HG03378 (cell line): ENCODE measurements around the gene AIG1.

Experiments
- ATAC-seq: cut with Tn5 transposase; IDR thresholded peaks from one replicate; pipeline ENCODE4 v1.9.1; 2021; ENCODE audit warnings: mild to moderate bottlenecking, moderate library complexity; ENCODE audit not compliant: unreplicated experiment

Gene AIG1

GRCh38 chr6:143093290-143093689, 32.6 kb downstream of the AIG1 start:
- no peak for ATAC-seq

- ATAC-seq, result no peak
These were observed 35.7 kb downstream of the AIG1 start for GRCh38 chr6:143096403-143096802.

- no peak for ATAC-seq
These were observed 36.6 kb downstream of the AIG1 start for GRCh38 chr6:143097224-143097795.

- peak; percentile 95 for ATAC-seq
These were observed 37.5 kb downstream of the AIG1 start for GRCh38 chr6:143098054-143098671.

- ATAC-seq, result no peak
These were observed 39.0 kb downstream of the AIG1 start for GRCh38 chr6:143099647-143100046.

GRCh38 chr6:143100429-143100828, 39.7 kb downstream of the AIG1 start:
- ATAC-seq, result no peak

GRCh38 chr6:143103916-143104315, 43.2 kb downstream of the AIG1 start:
- no peak for ATAC-seq

- no peak for ATAC-seq
These were observed 46.8 kb downstream of the AIG1 start for GRCh38 chr6:143107440-143107839.

- ATAC-seq, result no peak
These were observed 47.4 kb downstream of the AIG1 start for GRCh38 chr6:143107911-143108761.

GRCh38 chr6:143109196-143109595, 48.5 kb downstream of the AIG1 start:
- ATAC-seq, result no peak

- no peak for ATAC-seq
These were observed 49.9 kb downstream of the AIG1 start for GRCh38 chr6:143110572-143110971.

GRCh38 chr6:143110996-143111395, 50.3 kb downstream of the AIG1 start:
- no peak for ATAC-seq

- ATAC-seq, result no peak
These were observed 50.8 kb downstream of the AIG1 start for GRCh38 chr6:143111443-143111842.

- peak; percentile 69 for ATAC-seq
These were observed 51.5 kb downstream of the AIG1 start for GRCh38 chr6:143112084-143112768.

- no peak for ATAC-seq
These were observed 52.1 kb downstream of the AIG1 start for GRCh38 chr6:143112837-143113236.

GRCh38 chr6:143115728-143116127, 55.0 kb downstream of the AIG1 start:
- ATAC-seq, result no peak

GRCh38 chr6:143117108-143117507, 56.4 kb downstream of the AIG1 start:
- ATAC-seq, result no peak

- ATAC-seq, result no peak
These were observed 58.6 kb downstream of the AIG1 start for GRCh38 chr6:143119260-143119659.

GRCh38 chr6:143123081-143123480, 62.4 kb downstream of the AIG1 start:
- no peak for ATAC-seq

- ATAC-seq, result no peak
These were observed 63.3 kb downstream of the AIG1 start for GRCh38 chr6:143123941-143124340.

- ATAC-seq, result no peak
These were observed 64.8 kb downstream of the AIG1 start for GRCh38 chr6:143125455-143125854.
